HFFc6 (cell line): ENCODE results near the gene FBXO10. TPM values are rescaled to one million over a fixed set of nuclear protein-coding genes. Genes with fewer than 3 reads are reported as not detected.
A peak's percentile ranks its signal among the peaks of the same experiment; 100 is the strongest.
"Not testable (repeated sequence)": the region's sequence is repeated elsewhere in the genome, so short reads cannot be mapped to it uniquely, and the experiment has no call there.

Source experiments
- DNase-seq: peaks from one replicate; pipeline ENCODE4 v3.0.0-alpha.2; 2018
- H3K27ac Mint-ChIP-seq: 2 replicates; pipeline ENCODE4 v1.8.0; 2020; ENCODE audit warnings: mild to moderate bottlenecking, mixed read lengths
- H3K27me3 Mint-ChIP-seq: 2 replicates; pipeline ENCODE4 v1.8.0; 2021; ENCODE audit warnings: mild to moderate bottlenecking, moderate library complexity, mixed read lengths; ENCODE audit not compliant: insufficient read depth
- H3K36me3 Mint-ChIP-seq: 2 replicates; pipeline ENCODE4 v1.8.0; 2021; ENCODE audit warnings: low read depth, mixed read lengths
- H3K4me1 Mint-ChIP-seq: 2 replicates; pipeline ENCODE4 v1.8.0; 2020; ENCODE audit warnings: low read depth, mixed read lengths
- H3K4me3 Mint-ChIP-seq: 2 replicates; pipeline ENCODE4 v1.8.0; 2020; ENCODE audit warnings: mild to moderate bottlenecking, moderate library complexity, mixed read lengths
- H3K9me3 Mint-ChIP-seq: 2 replicates; pipeline ENCODE4 v1.8.0; 2020; ENCODE audit warnings: mild to moderate bottlenecking, mixed read lengths
- total RNA-seq, 6 experiments: library from RNA; stranded (reverse); fragmentation: NEBNext Ultra II Directional; extraction: Animal tissue kit (Norgen Biotek cat#: 25700); gene quantifications; 2 replicates in 1 of 6; 3 replicates in 5 of 6; pipeline ENCODE4 v1.2.3, GENCODE V29; 2021
- TF ChIP-seq, protein P1 (sequence below): fragments of 200-600 bp; sonication (generic); IDR thresholded peaks from 2 replicates; pipeline ENCODE4 v1.5.0; 2021; ENCODE audit warnings: antibody characterized with exemption, mild to moderate bottlenecking

The FBXO10 gene
- total RNA-seq, 6 experiments from 2014 or later: 6.0 to 8.9 (median 7.0) TPM

DNA sequence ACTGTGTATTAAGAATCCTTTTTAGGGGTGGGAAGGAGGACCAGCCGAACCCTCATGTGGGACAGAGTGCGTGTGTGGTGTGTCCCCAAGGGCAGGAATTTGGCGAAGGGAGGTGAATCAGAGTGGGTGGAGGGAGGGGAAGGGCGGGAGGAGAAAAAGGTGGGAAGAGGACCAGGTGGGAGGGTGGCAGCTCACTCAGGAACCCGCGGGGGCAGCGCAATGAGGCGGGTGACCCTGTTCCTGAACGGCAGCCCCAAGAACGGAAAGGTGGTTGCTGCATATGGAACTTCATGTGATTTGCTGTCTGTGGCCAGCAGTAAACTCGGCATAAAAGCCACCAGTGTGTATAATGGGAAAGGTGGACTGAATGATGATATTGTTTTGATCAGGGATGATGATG, 99.2 kb downstream of the FBXO10 start:
- peaks cover 25% of the 10 kb centered on the region for H3K27me3 Mint-ChIP-seq
- TF ChIP-seq, protein P1, sequence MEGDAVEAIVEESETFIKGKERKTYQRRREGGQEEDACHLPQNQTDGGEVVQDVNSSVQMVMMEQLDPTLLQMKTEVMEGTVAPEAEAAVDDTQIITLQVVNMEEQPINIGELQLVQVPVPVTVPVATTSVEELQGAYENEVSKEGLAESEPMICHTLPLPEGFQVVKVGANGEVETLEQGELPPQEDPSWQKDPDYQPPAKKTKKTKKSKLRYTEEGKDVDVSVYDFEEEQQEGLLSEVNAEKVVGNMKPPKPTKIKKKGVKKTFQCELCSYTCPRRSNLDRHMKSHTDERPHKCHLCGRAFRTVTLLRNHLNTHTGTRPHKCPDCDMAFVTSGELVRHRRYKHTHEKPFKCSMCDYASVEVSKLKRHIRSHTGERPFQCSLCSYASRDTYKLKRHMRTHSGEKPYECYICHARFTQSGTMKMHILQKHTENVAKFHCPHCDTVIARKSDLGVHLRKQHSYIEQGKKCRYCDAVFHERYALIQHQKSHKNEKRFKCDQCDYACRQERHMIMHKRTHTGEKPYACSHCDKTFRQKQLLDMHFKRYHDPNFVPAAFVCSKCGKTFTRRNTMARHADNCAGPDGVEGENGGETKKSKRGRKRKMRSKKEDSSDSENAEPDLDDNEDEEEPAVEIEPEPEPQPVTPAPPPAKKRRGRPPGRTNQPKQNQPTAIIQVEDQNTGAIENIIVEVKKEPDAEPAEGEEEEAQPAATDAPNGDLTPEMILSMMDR: no peak
- no peak for DNase-seq
- no peak overlapping the region for H3K4me3 Mint-ChIP-seq
- H3K9me3 Mint-ChIP-seq: no peaks in the 10 kb centered on the region; the same call in 1 of the 2 replicates
- H3K36me3 Mint-ChIP-seq: peaks cover 5% of the 10 kb centered on the region; the same call in 1 of the 2 replicates
- no peak overlapping the region for H3K27ac Mint-ChIP-seq
- peaks cover 21% of the 10 kb centered on the region for H3K4me1 Mint-ChIP-seq

DNA sequence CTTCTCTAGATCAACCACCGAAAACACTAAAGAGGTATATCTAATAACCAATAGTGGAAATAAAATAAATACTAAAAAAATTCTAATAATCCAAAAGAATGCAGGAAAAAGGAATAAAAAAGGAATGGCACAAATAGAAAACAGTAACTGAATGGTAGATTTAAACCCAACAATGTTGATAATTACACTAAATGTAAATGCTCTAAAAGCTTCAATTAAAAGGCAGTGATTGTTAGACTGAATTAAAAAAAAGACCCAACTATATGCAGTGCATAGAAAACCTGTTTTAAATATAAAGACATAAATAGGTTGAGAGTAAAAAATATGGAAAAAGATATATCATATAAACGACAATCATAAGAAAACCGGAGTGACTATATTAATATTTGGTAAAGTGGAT, 101.7 kb downstream of the FBXO10 start:
- no peak overlapping the region for H3K27ac Mint-ChIP-seq
- H3K9me3 Mint-ChIP-seq: no peaks in the 10 kb centered on the region; the same call in 1 of the 2 replicates
- peaks cover 26% of the 10 kb centered on the region for H3K4me1 Mint-ChIP-seq
- DNase-seq: no peak
- H3K4me3 Mint-ChIP-seq: no peak overlapping the region
- peaks cover 5% of the 10 kb centered on the region; the same call in 1 of the 2 replicates for H3K36me3 Mint-ChIP-seq
- peaks cover 20% of the 10 kb centered on the region for H3K27me3 Mint-ChIP-seq
- TF ChIP-seq, protein P1: no peak

DNA sequence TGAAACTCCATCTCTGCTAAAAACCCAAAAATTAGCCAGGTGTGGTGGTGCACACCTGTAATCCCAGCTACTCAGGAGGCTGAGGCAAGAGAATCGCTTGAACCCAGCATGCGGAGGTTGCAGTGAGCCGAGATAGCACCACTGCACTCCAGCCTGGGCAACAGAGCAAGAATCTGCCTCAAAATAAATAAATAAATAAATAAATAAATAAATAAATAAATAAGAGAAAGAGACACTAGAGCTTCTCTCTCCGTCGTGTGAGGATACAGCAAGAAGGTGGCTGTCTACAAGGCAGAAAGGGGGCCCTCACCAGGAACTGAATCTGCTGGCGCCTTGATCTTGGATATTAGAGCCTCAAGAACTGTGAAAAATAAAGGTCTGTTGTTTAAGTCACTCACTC, 102.2 kb downstream of the FBXO10 start:
- peaks cover 26% of the 10 kb centered on the region for H3K4me1 Mint-ChIP-seq
- not testable (repeated sequence) for H3K9me3 Mint-ChIP-seq, H3K27ac Mint-ChIP-seq, H3K36me3 Mint-ChIP-seq, H3K4me3 Mint-ChIP-seq, DNase-seq
- peaks cover 16% of the 10 kb centered on the region for H3K27me3 Mint-ChIP-seq

DNA sequence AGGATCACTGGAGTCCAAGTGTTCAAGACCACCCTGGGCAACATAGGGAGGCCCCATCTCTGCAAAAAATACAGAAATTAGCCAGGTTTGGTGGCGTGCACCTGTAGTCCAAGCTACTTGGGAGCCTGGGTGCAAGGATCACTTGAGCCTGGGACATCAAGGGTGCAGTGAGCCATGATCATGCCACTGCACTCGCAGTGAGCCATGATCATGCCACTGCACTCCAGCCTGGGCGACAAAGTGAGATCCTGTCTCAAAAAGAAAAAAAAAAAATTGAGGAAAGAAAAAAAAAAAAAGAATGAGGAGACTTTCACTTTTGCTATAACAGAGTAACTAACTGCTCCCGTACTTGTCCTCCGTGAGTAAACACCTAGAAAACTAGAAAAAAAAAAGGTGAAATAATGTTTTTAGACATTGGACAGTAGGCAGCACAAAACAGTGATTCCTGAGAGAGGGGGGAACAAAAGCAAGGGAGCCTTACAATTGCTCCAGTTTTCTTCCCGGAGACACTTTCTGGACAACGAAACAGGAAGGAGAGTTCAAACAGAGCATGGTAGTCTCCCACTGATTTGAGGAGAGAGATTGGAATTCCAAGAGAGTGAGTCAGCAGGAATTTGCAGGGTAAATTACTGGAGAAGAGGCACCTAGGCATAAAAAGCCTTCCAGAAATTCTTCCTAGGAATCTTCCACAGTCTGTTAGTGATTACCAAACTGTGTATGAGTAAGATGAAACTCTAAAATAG, 104.1 kb downstream of the FBXO10 start:
- no peaks in the 10 kb centered on the region; the same call in 1 of the 2 replicates for H3K9me3 Mint-ChIP-seq
- peak overlapping the region; percentile 94 for H3K27ac Mint-ChIP-seq
- TF ChIP-seq, protein P1: no peak
- H3K36me3 Mint-ChIP-seq: peaks cover 5% of the 10 kb centered on the region; the same call in 1 of the 2 replicates
- peak; percentile 97 for DNase-seq
- peak overlapping the region; percentile 90 for H3K4me3 Mint-ChIP-seq
- peaks cover 8% of the 10 kb centered on the region for H3K27me3 Mint-ChIP-seq
- H3K4me1 Mint-ChIP-seq: peaks cover 18% of the 10 kb centered on the region

DNA sequence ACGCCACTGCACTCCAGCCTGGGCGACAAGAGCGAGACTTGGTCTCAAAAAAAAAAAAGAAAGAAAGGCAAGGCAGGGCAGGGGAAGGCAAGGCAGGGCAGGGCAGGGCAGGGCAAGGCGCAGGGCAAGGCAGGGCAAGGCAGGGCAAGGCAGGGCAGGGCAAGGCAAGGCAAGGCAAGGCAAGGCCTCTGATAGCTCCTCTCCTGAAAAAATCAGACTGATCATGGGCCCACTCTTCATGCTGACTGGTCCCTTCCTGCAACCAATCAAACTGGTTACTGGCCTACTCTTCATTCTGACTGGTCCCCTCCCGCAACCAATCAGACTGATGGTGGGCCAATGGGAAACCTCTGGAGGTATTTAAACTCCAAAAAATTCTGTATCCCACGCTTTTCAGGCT, 107.6 kb downstream of the FBXO10 start:
- Mint-ChIP-seq H3K4me1 (peaks cover 32% of the 10 kb centered on the region), H3K27ac (no peak overlapping the region), H3K27me3 (peaks cover 5% of the 10 kb centered on the region; the same call in 1 of the 2 replicates), H3K36me3 (0 out of 2 replicates have a peak, but pooled peaks cover 5% of the 10 kb centered on the region), H3K4me3 (no peak overlapping the region), H3K9me3 (no peaks in the 10 kb centered on the region)
- TF ChIP-seq, protein P1: no peak
- DNase-seq: no peak

DNA sequence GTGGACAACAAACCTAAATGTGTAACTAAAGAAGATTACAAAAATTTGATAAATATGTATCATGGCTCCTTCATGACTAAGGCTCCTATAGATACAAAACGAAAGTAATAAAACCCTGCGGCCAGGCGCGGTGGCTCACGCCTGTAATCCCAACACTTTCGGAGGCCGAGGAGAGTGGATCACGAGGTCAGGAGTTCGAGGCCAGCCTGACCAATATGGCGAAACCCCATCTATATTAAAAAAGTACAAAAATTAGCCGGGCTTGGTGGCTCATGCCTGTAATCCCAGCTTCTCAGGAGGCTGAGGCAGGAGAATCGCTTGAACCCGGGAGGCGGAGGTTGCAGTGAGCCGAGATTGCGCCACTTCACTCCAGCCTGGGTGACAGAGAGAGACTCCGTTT, 108.7 kb downstream of the FBXO10 start:
- Mint-ChIP-seq H3K36me3 (peaks cover 16% of the 10 kb centered on the region), H3K4me1 (peaks cover 38% of the 10 kb centered on the region), H3K27ac (peak overlapping the region; percentile 99; the same call in 1 of the 2 replicates)
- DNase-seq, H3K9me3 Mint-ChIP-seq, H3K4me3 Mint-ChIP-seq, H3K27me3 Mint-ChIP-seq: not testable (repeated sequence)
